ENCODE measurements around the gene SUMF2.

GRCh38 chr7:56023500-56023899 is 40.6 kb upstream of the SUMF2 start:
- TF ChIP-seq, protein P1, sequence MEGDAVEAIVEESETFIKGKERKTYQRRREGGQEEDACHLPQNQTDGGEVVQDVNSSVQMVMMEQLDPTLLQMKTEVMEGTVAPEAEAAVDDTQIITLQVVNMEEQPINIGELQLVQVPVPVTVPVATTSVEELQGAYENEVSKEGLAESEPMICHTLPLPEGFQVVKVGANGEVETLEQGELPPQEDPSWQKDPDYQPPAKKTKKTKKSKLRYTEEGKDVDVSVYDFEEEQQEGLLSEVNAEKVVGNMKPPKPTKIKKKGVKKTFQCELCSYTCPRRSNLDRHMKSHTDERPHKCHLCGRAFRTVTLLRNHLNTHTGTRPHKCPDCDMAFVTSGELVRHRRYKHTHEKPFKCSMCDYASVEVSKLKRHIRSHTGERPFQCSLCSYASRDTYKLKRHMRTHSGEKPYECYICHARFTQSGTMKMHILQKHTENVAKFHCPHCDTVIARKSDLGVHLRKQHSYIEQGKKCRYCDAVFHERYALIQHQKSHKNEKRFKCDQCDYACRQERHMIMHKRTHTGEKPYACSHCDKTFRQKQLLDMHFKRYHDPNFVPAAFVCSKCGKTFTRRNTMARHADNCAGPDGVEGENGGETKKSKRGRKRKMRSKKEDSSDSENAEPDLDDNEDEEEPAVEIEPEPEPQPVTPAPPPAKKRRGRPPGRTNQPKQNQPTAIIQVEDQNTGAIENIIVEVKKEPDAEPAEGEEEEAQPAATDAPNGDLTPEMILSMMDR (IDR thresholded peaks at IDR 0.05): no peak
- TF ChIP-seq EP300 (IDR thresholded peaks at IDR 0.05) (no peak), POLR2A (IDR thresholded peaks at IDR 0.05) (no peak)

All from tibial nerve (tissue), 4 donors.